Measurements from ENCODE around the gene LRRC49.

GRCh38 chr15:71078506-71079207 is 186.0 kb downstream of the LRRC49 start:
- TF ChIP-seq REST (IDR thresholded peaks at IDR 0.05; ENCODE audit: unreplicated experiment) = no peak
- TF ChIP-seq STAT1 (IDR thresholded peaks at IDR 0.05; ENCODE audit: unreplicated experiment) = no peak
- TF ChIP-seq CTCF (conservative IDR thresholded peaks at IDR 0.05; ENCODE audit: low read depth in 2 of 2) = no peak
- TF ChIP-seq POLR2AphosphoS5 (IDR thresholded peaks at IDR 0.05; ENCODE audit: low read depth) = no peak
- TF ChIP-seq CREB1 (CRISPR knock-in tag; IDR thresholded peaks at IDR 0.05; ENCODE audit: low read depth) = no peak
- no peak for TF ChIP-seq EZH2 (IDR thresholded peaks at IDR 0.05; ENCODE audit: low read depth, unreplicated experiment)
- TF ChIP-seq JUNB (IDR thresholded peaks at IDR 0.05; ENCODE audit: unreplicated experiment) = no peak
- TF ChIP-seq ZNF114 (CRISPR knock-in tag; IDR thresholded peaks at IDR 0.05) = no peak
- no peak for TF ChIP-seq EZH2phosphoT487 (IDR thresholded peaks at IDR 0.05; ENCODE audit: unreplicated experiment)
- no peak for TF ChIP-seq ETS1 (IDR thresholded peaks at IDR 0.05)
- no peak for TF ChIP-seq NANOG (IDR thresholded peaks at IDR 0.05; ENCODE audit: borderline replicate concordance)

Data from GM23338 (cell line).